Cardiac septum (tissue), 1 donor: Measurements from ENCODE around the gene KAT2B. TPM values are rescaled to one million over a fixed set of nuclear protein-coding genes. Genes with fewer than 3 reads are reported as not detected.

Source experiments
- DNase-seq: peaks from one replicate; pipeline ENCODE4 v3.0.0-alpha.2; 2020; ENCODE audit warnings: low spot score
- intact Hi-C: fragments of 100-400 bp; cut with DNase I; formaldehyde crosslinking; loops from one replicate; pipeline ENCODE4 v1.14.0; 2022
- total RNA-seq: library from RNA; stranded (reverse); fragmentation: NEBNext Ultra II Directional; extraction: Animal tissue kit (Norgen Biotek cat#: 25700); gene quantifications from one replicate; pipeline ENCODE4 v1.2.1, GENCODE V29; 2021
- donor health status: DM: no; HTN: no; CAD: no.

KAT2B gene
- total RNA-seq, 1 donor from 2014 or later: 51.3 TPM

- intact Hi-C loops: no loop called here
- DNase-seq: no peak
These were observed 20.9 kb downstream of the KAT2B start for GRCh38 chr3:20060974-20061685.

GRCh38 chr3:20062996-20063395 lies 22.8 kb downstream of the KAT2B start:
- no peak for DNase-seq
- intact Hi-C loops: no loop called here

GRCh38 chr3:20064387-20064786 lies 24.1 kb downstream of the KAT2B start:
- intact Hi-C loops: no loop called here
- DNase-seq: no peak

- DNase-seq: no peak
- intact Hi-C loops: no loop called here
These were observed 24.7 kb downstream of the KAT2B start for GRCh38 chr3:20064796-20065564.

- intact Hi-C loops: no loop called here
- no peak for DNase-seq
These were observed 25.8 kb downstream of the KAT2B start for GRCh38 chr3:20066079-20066478.

- DNase-seq: no peak
- intact Hi-C loops: no loop called here
These were observed 26.8 kb downstream of the KAT2B start for GRCh38 chr3:20066850-20067617.

- intact Hi-C loops: no loop called here
- DNase-seq: no peak
These were observed 28.4 kb downstream of the KAT2B start for GRCh38 chr3:20068512-20069177.

- no peak for DNase-seq
These were observed 28.9 kb downstream of the KAT2B start for GRCh38 chr3:20069178-20069532.

GRCh38 chr3:20071175-20071574 lies 30.9 kb downstream of the KAT2B start:
- intact Hi-C loops: no loop called here
- DNase-seq: no peak

More at GRCh38 chr3:20069178-20069532, 28.9 kb downstream of the KAT2B start:
- intact Hi-C loops: no loop called here

- no peak for DNase-seq
- intact Hi-C loops: no loop called here
These were observed 32.2 kb downstream of the KAT2B start for GRCh38 chr3:20072422-20072821.

- intact Hi-C loops: no loop called here
- DNase-seq: no peak
These were observed 32.8 kb downstream of the KAT2B start for GRCh38 chr3:20073068-20073467.

GRCh38 chr3:20073683-20074082 lies 33.4 kb downstream of the KAT2B start:
- intact Hi-C loops: no loop called here
- DNase-seq: no peak

GRCh38 chr3:20074226-20075063 lies 34.2 kb downstream of the KAT2B start:
- intact Hi-C loops: no loop called here
- no peak for DNase-seq

GRCh38 chr3:20075197-20075596 lies 35.0 kb downstream of the KAT2B start:
- no peak for DNase-seq
- intact Hi-C loops: no loop called here

- DNase-seq: no peak
- intact Hi-C loops: no loop called here
These were observed 36.2 kb downstream of the KAT2B start for GRCh38 chr3:20076296-20076997.

GRCh38 chr3:20077068-20077467 lies 36.8 kb downstream of the KAT2B start:
- intact Hi-C loops: no loop called here
- DNase-seq: no peak

GRCh38 chr3:20078194-20078714 lies 38.0 kb downstream of the KAT2B start:
- intact Hi-C loops: no loop called here
- no peak for DNase-seq

- intact Hi-C loops: loop anchor here (5.0 kb wide), 1 partner anchor 37 kb away; the partner anchor contains the start of gene KAT2B
These were observed 39.4 kb downstream of the KAT2B start for GRCh38 chr3:20079621-20080020.

More at GRCh38 chr3:20079621-20080020, 39.4 kb downstream of the KAT2B start:
- DNase-seq: no peak
